Measurements from ENCODE around the gene TRIM40. TPM values are rescaled to one million over a fixed set of nuclear protein-coding genes. Genes with fewer than 3 reads are reported as not detected.

The TRIM40 gene
- total and polyA plus RNA-seq, 2 of the 13 experiments (the other 11 are each of a cell fraction or from before 2014, with no cell fraction given) = 0.58 TPM; not detected in 1

GRCh38 chr6:30158475-30159040 is 22.6 kb downstream of the TRIM40 start:
- DNase-seq (ENCODE audit: low spot score) = no peak
- ChIA-PET CTCF (ENCODE audit: low intra/inter-chr PET ratio, low total read pairs) (no interaction called here), POLR2A (no interaction called here)
- TF ChIP-seq FOXO4 (CRISPR knock-in tag; conservative IDR thresholded peaks at IDR 0.05) (0 out of 2 replicates have a peak, but pooled peaks have one; percentile 53), SNRNP70 (IDR thresholded peaks at IDR 0.05; ENCODE audit: low read depth, low read length) (no peak)
- no peak overlapping the region for H3K27ac ChIP-seq (ENCODE audit: extremely low read length, insufficient read depth, low read length)
- no peaks in the 10 kb centered on the region for H4K20me1 ChIP-seq (ENCODE audit: insufficient read depth, low read length)
- no peaks in the 10 kb centered on the region for H3K36me3 ChIP-seq (replicated peaks in 1 of 2; ENCODE audit: control insufficient read depth in 1 of 2, insufficient read depth in 2 of 2, low read length in 2 of 2)
- H3K9ac ChIP-seq (ENCODE audit: insufficient read depth, low read depth, low read length) = no peak overlapping the region
- H2AFZ ChIP-seq (ENCODE audit: low read length) = no peak overlapping the region
- no peak overlapping the region for H3K4me2 ChIP-seq (ENCODE audit: low read depth, low read length)
- no peak overlapping the region for H3K4me3 ChIP-seq (replicated peaks in 1 of 3; ENCODE audit: insufficient read depth in 1 of 3, low read depth in 2 of 3, low read length in 3 of 3)
- ATAC-seq = no peak
- intact Hi-C loops (cut with micrococcal nuclease; ENCODE audit: unreplicated experiment) (no loop called here), in situ Hi-C loops (cut with HindIII; ENCODE audit: extremely low pct_ligation_motif_present, low pct_unique_long_range_greater_than_20kb) (no loop called here)
- no peak for FAIRE-seq
- H3K4me1 ChIP-seq (ENCODE audit: insufficient read depth, low read length) = peaks cover 59% of the 10 kb centered on the region
- no peaks in the 10 kb centered on the region for H3K9me3 ChIP-seq (ENCODE audit: low read length)
- H3K79me2 ChIP-seq (ENCODE audit: insufficient read depth, low read length) = peaks cover 2% of the 10 kb centered on the region
- 72% methylated on average over 3 of the region's 3 CpGs for WGBS (ENCODE audit: low lambda C conversion rate)
- no TSS peak for BruUV-seq (replicated peaks)
- H3K27me3 ChIP-seq (ENCODE audit: control insufficient read depth in 1 of 2, insufficient read depth in 2 of 2, low read length in 2 of 2) = no peaks in the 10 kb centered on the region; a peak in 1 of 5 replicates

GRCh38 chr6:30160008-30160784 is 24.3 kb downstream of the TRIM40 start:
- ChIA-PET CTCF (ENCODE audit: low intra/inter-chr PET ratio, low total read pairs) (no interaction called here), POLR2A (no interaction called here)
- FAIRE-seq (no peak), ATAC-seq (no peak), DNase-seq (ENCODE audit: low spot score) (no peak)
- intact Hi-C loops (cut with micrococcal nuclease; ENCODE audit: unreplicated experiment) = no loop called here
- no peaks in the 10 kb centered on the region; the same call in 1 of the 2 replicates for H4K20me1 ChIP-seq (ENCODE audit: insufficient read depth, low read length)
- TF ChIP-seq SOX13 (IDR thresholded peaks at IDR 0.05) = no peak
- no peak for TF ChIP-seq SOX13 (CRISPR knock-in tag; conservative IDR thresholded peaks at IDR 0.05 in 1 of 2, IDR thresholded peaks at IDR 0.05 in 1 of 2)
- peak; percentile 41; the same call in 1 of the 2 replicates for TF ChIP-seq ZNF768 (CRISPR knock-in tag; IDR thresholded peaks at IDR 0.05)
- no TSS peak for BruUV-seq (replicated peaks)
- no peaks in the 10 kb centered on the region for H3K36me3 ChIP-seq (replicated peaks in 1 of 2; ENCODE audit: control insufficient read depth in 1 of 2, insufficient read depth in 2 of 2, low read length in 2 of 2)
- H3K27ac ChIP-seq (ENCODE audit: extremely low read length, insufficient read depth, low read length) = no peak overlapping the region
- no peak overlapping the region for H3K4me2 ChIP-seq (ENCODE audit: low read depth, low read length)
- peaks cover 0 to 3% of the 10 kb centered on the region in 2 experiments; a peak in 1 of 5 replicates for H3K27me3 ChIP-seq (ENCODE audit: control insufficient read depth in 1 of 2, insufficient read depth in 2 of 2, low read length in 2 of 2)
- H3K79me2 ChIP-seq (ENCODE audit: insufficient read depth, low read length) = peaks cover 18% of the 10 kb centered on the region
- H2AFZ ChIP-seq (ENCODE audit: low read length) = no peak overlapping the region
- WGBS (ENCODE audit: low lambda C conversion rate) = 91% methylated on average over 12 of the region's 17 CpGs
- H3K4me3 ChIP-seq (replicated peaks in 1 of 3; ENCODE audit: insufficient read depth in 1 of 3, low read depth in 2 of 3, low read length in 3 of 3) = no peak overlapping the region
- H3K9ac ChIP-seq (ENCODE audit: insufficient read depth, low read depth, low read length) = no peak overlapping the region
- in situ Hi-C loops (cut with HindIII; ENCODE audit: extremely low pct_ligation_motif_present, low pct_unique_long_range_greater_than_20kb) = no loop called here
- H3K9me3 ChIP-seq (ENCODE audit: low read length) = no peaks in the 10 kb centered on the region
- H3K4me1 ChIP-seq (ENCODE audit: insufficient read depth, low read length) = peaks cover 52% of the 10 kb centered on the region

Data from HepG2 (cell line).